Type B pancreatic cell (in vitro differentiated cells): ENCODE results near the gene KRT6B. TPM values are rescaled to one million over a fixed set of nuclear protein-coding genes. Genes with fewer than 3 reads are reported as not detected.
"Not testable (repeated sequence)": the region's sequence is repeated elsewhere in the genome, so short reads cannot be mapped to it uniquely, and the experiment has no call there.

ENCODE experiments used
- DNase-seq: peaks from one replicate; pipeline ENCODE4 v3.0.0; 2021; ENCODE audit warnings: mixed read lengths; ENCODE audit not compliant: unreplicated experiment; ENCODE audit errors: extremely low spot score
- H3K27ac Mint-ChIP-seq: 2 replicates; pipeline ENCODE4 v1.8.0; 2021; ENCODE audit warnings: mild to moderate bottlenecking, mixed read lengths
- H3K27me3 Mint-ChIP-seq: 2 replicates; pipeline ENCODE4 v1.8.0; 2021; ENCODE audit warnings: mixed read lengths
- H3K36me3 Mint-ChIP-seq: 2 replicates; pipeline ENCODE4 v1.8.0; 2021; ENCODE audit warnings: mixed read lengths
- H3K4me1 Mint-ChIP-seq: one replicate; pipeline ENCODE4 v1.8.0; 2021; ENCODE audit warnings: mixed read lengths; ENCODE audit not compliant: unreplicated experiment
- H3K4me3 Mint-ChIP-seq: 2 replicates; pipeline ENCODE4 v1.8.0; 2021; ENCODE audit warnings: mild to moderate bottlenecking, mixed read lengths
- H3K9me3 Mint-ChIP-seq: 2 replicates; pipeline ENCODE4 v1.8.0; 2021; ENCODE audit warnings: mixed read lengths
- long read RNA-seq: library from polyadenylated mRNA; unstranded; transcript quantifications from one replicate; pipeline ENCODE4 v2.0.0, GENCODE V29; 2020
- total RNA-seq: library from RNA; stranded (reverse); gene quantifications from 2 replicates; pipeline ENCODE4 v1.2.1, GENCODE V29; 2021; ENCODE audit warnings: low replicate concordance
- TF ChIP-seq, protein P1 (sequence below): fragments of 200-600 bp; sonication (generic); conservative IDR thresholded peaks from 2 replicates; pipeline ENCODE4 v1.5.0; 2021; ENCODE audit warnings: antibody characterized with exemption, mild to moderate bottlenecking

Gene KRT6B
- 0.14 TPM in 1 of 2 replicates, not detected in the other for total RNA-seq
- long read RNA-seq = 0 reads

DNA sequence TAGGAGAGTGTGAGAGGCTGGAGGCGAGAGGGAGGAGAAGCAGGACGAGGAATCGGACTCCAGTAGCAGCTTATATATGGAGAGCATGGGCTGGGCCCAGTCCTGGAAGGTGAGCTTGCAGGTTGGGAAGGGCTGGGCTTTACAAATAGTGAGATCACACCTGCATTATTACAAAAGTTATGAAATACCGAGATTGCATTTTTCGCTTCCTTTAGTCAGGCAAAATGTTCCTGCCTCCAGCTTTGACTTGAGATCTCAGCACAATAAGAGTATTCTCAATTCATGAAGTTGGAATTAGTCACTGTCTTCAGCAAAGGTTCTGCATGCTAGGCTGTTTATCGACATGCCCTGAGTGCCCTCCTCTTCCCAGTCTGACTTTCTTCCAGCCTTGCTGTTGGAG lies at the start of gene KRT6B:
Gene KRT6B (minus strand): TSS at position 46 of the 400 bp plus-strand sequence. CDS start 68 bp downstream, outside the sequence.
- Mint-ChIP-seq H3K27ac (no peak within 1 kb of the TSS), H3K27me3 (peaks cover 37% of the 10 kb centered on the region), H3K9me3 (no peaks in the 10 kb centered on the region), H3K4me3 (no peak within 1 kb of the TSS), H3K4me1 (no peaks in the 10 kb centered on the region), H3K36me3 (no peaks in the 10 kb centered on the region)
- no peak for DNase-seq
- TF ChIP-seq, protein P1, sequence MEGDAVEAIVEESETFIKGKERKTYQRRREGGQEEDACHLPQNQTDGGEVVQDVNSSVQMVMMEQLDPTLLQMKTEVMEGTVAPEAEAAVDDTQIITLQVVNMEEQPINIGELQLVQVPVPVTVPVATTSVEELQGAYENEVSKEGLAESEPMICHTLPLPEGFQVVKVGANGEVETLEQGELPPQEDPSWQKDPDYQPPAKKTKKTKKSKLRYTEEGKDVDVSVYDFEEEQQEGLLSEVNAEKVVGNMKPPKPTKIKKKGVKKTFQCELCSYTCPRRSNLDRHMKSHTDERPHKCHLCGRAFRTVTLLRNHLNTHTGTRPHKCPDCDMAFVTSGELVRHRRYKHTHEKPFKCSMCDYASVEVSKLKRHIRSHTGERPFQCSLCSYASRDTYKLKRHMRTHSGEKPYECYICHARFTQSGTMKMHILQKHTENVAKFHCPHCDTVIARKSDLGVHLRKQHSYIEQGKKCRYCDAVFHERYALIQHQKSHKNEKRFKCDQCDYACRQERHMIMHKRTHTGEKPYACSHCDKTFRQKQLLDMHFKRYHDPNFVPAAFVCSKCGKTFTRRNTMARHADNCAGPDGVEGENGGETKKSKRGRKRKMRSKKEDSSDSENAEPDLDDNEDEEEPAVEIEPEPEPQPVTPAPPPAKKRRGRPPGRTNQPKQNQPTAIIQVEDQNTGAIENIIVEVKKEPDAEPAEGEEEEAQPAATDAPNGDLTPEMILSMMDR = no peak

DNA sequence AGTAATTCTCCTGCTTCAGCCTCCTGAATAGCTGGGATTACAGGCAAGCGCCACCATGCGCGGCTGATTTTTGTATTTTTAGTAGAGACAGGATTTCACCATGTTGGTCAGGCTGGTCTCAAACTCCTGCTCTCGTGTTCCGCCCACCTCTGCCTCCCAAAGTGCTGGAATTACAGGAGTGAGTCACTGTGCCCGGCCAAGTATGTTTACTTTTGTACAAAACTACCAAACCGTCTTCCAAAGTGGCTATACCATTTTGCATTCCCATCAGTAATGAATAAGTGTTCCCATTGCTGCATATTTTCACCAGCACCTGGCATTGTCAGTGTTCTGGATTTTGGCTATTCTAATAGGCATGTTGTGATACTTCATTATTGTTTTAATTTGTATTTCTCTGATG lies 49.5 kb upstream of the KRT6B start:
- DNase-seq = no peak
- TF ChIP-seq, protein P1 = no peak
- Mint-ChIP-seq H3K4me3 (no peak overlapping the region), H3K4me1 (no peaks in the 10 kb centered on the region), H3K9me3 (peaks cover 4% of the 10 kb centered on the region), H3K27me3 (peaks cover 10% of the 10 kb centered on the region), H3K27ac (no peak overlapping the region), H3K36me3 (no peaks in the 10 kb centered on the region)

DNA sequence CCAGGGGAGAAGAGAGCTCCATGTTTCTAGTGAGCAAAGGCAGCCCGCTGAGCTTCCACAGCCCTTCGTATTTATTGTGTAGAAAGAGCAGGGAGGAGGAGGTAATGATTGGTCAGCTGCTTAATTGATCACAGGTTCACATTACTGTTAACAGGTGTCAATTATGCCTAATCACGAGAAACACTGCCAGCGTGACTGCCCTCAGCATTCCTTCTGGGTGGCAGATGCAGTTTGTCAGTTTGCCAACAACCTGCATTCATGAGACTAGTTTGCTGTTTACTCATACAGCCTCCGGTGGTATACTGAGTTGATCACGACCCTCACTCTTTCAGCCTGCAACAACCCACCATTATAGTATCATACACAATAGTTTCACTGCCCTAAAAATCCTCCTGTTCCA lies 48.6 kb upstream of the KRT6B start:
- not testable (repeated sequence) for H3K27ac Mint-ChIP-seq, H3K9me3 Mint-ChIP-seq, H3K4me3 Mint-ChIP-seq, H3K4me1 Mint-ChIP-seq, DNase-seq, H3K36me3 Mint-ChIP-seq
- peaks cover 13% of the 10 kb centered on the region for H3K27me3 Mint-ChIP-seq

DNA sequence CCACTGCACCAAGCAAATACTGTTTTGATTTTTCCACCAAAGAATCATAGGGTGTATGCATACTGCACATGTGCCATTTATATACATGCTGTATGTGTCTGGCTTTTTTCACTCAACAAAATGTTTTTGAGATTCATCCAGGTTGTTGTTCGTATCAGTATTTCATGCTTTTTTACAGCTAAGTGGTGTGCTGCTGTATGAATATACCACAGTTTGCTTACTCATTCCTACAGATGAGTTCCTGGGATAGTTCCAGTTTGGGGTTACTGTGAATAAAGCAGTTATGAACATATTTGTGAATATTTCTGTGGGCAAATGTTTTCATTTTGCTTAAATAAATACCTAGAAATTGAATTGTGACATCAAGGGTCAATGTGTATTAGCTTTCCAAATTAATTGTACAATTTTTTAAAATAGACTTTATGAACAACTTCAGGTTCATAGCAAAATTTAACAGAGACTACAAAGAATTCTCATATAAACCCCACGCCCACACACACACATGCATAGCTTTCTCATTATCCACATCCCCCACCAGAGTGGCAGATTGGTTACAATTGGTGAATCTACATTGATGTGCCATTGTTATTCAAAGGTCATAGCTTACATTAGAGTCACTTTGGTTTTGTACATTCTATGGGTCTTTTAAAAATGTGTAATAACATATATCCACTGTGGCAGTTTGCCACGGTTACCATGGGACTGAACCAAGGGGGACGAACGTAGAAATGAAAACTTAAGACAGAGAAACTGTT lies 48.0 kb upstream of the KRT6B start:
- Mint-ChIP-seq H3K4me3 (no peak overlapping the region), H3K4me1 (peaks cover 8% of the 10 kb centered on the region), H3K36me3 (no peaks in the 10 kb centered on the region), H3K27me3 (peaks cover 13% of the 10 kb centered on the region), H3K27ac (no peak overlapping the region), H3K9me3 (peaks cover 4% of the 10 kb centered on the region)
- TF ChIP-seq, protein P1 = no peak
- no peak for DNase-seq

DNA sequence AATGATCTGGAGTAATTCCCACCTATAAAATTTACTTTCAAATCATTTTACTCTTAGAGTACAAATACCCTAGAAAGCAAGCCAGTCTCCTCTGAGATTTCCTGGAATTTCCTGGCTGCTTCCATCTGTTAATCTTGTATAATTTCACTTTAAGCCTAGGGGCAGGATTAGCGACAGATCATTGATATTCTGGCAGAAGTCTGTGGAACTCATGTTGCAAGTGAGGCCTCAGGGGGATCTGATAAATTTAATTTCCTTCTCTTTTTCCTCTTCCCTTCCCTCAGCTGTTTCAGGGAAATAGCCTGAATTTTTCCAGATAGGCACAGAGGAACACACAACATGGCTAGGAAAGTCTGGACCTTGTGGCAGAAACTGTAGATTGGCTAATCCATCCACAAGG lies 47.0 kb upstream of the KRT6B start:
- H3K4me1 Mint-ChIP-seq = peaks cover 8% of the 10 kb centered on the region
- no peaks in the 10 kb centered on the region for H3K36me3 Mint-ChIP-seq
- TF ChIP-seq, protein P1 = no peak
- no peak overlapping the region for H3K27ac Mint-ChIP-seq
- H3K4me3 Mint-ChIP-seq = no peak overlapping the region
- peaks cover 4% of the 10 kb centered on the region for H3K9me3 Mint-ChIP-seq
- no peak for DNase-seq
- H3K27me3 Mint-ChIP-seq = peaks cover 16% of the 10 kb centered on the region

DNA sequence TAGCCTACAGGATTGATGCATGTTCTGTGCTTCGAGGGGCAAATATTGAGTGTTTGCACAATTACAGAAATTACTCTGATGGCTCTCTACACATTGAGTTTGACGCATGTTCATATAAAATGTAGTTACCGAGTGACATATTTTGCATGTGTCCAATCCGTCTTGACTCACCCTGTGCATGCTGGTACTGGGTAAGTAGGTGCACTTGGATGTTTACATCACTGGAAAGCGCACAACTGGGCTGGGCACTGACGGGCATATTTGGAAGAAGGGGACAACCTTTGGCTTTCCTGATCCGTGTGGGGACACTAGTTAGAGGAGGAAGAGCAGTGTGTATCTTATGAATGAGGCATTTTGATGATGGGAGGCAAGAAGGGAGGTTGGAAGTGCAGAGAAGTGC lies 46.0 kb upstream of the KRT6B start:
- peaks cover 24% of the 10 kb centered on the region for H3K27me3 Mint-ChIP-seq
- peaks cover 8% of the 10 kb centered on the region for H3K4me1 Mint-ChIP-seq
- no peaks in the 10 kb centered on the region for H3K36me3 Mint-ChIP-seq

More for the DNA sequence above, 46.0 kb upstream of the KRT6B start:
- no peak overlapping the region for H3K4me3 Mint-ChIP-seq
- H3K9me3 Mint-ChIP-seq = peaks cover 4% of the 10 kb centered on the region
- DNase-seq = no peak
- no peak overlapping the region for H3K27ac Mint-ChIP-seq
- TF ChIP-seq, protein P1 = no peak
